ENCODE results near the gene LARP1.

Gene LARP1

DNA sequence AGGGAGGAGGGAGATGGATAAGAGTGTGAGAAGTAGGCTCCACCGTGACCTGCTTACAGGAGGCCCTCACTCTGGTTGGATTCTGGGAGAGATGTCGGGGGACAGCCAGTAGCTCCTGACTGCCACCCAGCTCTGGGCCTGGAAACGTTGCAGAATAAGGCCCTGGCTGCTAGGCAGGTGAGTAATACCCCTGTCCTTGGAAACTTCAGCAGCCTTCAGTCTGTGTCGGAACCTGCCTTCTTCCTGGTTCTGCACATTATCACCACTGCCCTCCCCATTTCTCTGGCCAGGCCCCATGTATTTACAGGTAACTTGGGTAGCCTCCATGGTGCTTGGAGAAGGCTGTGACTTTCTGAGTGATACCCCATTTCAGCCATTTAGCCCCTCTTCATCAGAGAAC lies 68.4 kb downstream of the LARP1 start:
- intact Hi-C loops (cut with DNase I; ENCODE audit: low total_unique reads): no loop called here
- no peaks in the 10 kb centered on the region for H3K4me1 ChIP-seq
- H3K4me3 ChIP-seq: no peak overlapping the region
- DNase-seq: no peak
- no peaks in the 10 kb centered on the region for H3K9me3 ChIP-seq
- peaks cover 55 to 91% (median 69%) of the 10 kb centered on the region in 3 donors for H3K36me3 ChIP-seq
- no peaks in the 10 kb centered on the region for H3K27me3 ChIP-seq
- no peak overlapping the region for H3K27ac ChIP-seq
- no peak for TF ChIP-seq CTCF (IDR thresholded peaks at IDR 0.05)

DNA sequence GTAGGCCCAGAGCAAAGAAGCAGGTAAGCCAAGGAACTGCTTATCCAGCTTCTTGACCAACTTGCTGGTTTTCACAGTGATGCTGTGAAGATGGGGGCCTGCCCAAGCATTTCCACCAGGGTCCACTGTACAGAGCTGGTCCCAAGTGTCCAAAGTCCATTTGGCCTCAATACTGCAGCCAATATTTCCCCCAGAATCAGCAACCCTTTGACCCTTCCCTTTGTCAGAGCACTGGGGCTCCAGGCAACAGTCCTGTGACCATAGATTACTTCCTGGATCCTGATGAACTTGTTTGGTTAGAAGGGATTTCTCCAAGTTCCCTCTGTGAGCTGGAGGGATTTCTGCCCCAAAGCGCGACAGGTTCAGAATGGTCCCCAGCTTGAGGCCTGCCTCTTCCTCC lies 68.9 kb downstream of the LARP1 start:
- Histone ChIP-seq H3K4me3 (no peak overlapping the region), H3K27me3 (no peaks in the 10 kb centered on the region), H3K9me3 (no peaks in the 10 kb centered on the region), H3K4me1 (no peaks in the 10 kb centered on the region), H3K36me3 (peaks cover 59 to 91% (median 73%) of the 10 kb centered on the region in 3 donors), H3K27ac (no peak overlapping the region)
- DNase-seq: no peak
- no peak for TF ChIP-seq CTCF (IDR thresholded peaks at IDR 0.05)
- intact Hi-C loops (cut with DNase I; ENCODE audit: low total_unique reads): no loop called here

- no peaks in the 10 kb centered on the region for H3K9me3 ChIP-seq
- no peak overlapping the region for H3K27ac ChIP-seq
- intact Hi-C loops (cut with DNase I; ENCODE audit: low total_unique reads): no loop called here
- no peak overlapping the region for H3K4me3 ChIP-seq
- H3K4me1 ChIP-seq: no peaks in the 10 kb centered on the region
- no peaks in the 10 kb centered on the region for H3K27me3 ChIP-seq
- DNase-seq: no peak
- TF ChIP-seq CTCF (IDR thresholded peaks at IDR 0.05): no peak
- H3K36me3 ChIP-seq: peaks cover 45 to 69% (median 48%) of the 10 kb centered on the region in 3 donors
Measured at GRCh38 chr5:154829181-154829588, 74.0 kb downstream of the LARP1 start.

DNA sequence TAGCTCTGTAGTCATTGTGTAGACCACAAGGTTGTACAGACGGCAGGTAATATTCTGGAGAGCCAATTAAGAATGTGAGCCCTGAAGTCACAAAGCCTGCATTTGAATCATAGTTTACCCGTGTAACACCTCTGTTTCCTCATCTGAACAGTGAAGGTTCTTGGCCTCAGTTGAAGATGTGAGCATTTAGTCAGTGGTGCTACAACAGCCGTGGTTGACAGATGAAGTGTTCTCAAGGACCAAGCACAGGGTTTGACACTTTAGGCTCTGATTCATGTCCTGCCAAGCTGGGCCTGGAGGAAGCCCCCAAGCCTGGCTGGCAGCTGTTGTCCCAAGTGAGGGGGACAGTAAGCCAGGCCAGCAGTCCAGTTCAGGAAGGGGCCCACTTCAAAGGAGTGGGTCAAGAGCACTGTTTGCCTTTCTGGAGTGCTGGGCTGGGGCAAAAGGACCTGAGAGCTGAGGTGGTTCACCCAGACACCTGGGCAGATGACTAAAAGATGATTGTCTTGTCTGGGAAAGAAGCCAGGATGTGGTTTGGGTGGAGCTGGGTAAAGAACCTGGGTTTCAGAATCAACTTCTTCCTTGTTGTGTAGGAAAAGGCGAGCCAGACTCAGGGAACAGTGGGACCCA lies 74.5 kb downstream of the LARP1 start:
- Histone ChIP-seq H3K27ac (no peak overlapping the region), H3K36me3 (peaks cover 40 to 64% (median 43%) of the 10 kb centered on the region in 3 donors)

GRCh38 chr5:154830219-154830595 lies 75.0 kb downstream of the LARP1 start:
- H3K36me3 ChIP-seq: peaks cover 38 to 61% (median 43%) of the 10 kb centered on the region in 3 donors
- peaks cover 0 to 10% (median 8%) of the 10 kb centered on the region in 4 donors for H3K4me1 ChIP-seq
- H3K27me3 ChIP-seq: no peaks in the 10 kb centered on the region
- H3K4me3 ChIP-seq: no peak overlapping the region
- intact Hi-C loops (cut with DNase I; ENCODE audit: low total_unique reads): no loop called here
- no peak overlapping the region for H3K27ac ChIP-seq
- no peak for DNase-seq
- TF ChIP-seq CTCF (IDR thresholded peaks at IDR 0.05): no peak
- H3K9me3 ChIP-seq: no peaks in the 10 kb centered on the region

More for the DNA sequence above, 74.5 kb downstream of the LARP1 start:
- H3K9me3 ChIP-seq: no peaks in the 10 kb centered on the region
- no peak for TF ChIP-seq CTCF (IDR thresholded peaks at IDR 0.05)
- intact Hi-C loops (cut with DNase I; ENCODE audit: low total_unique reads): no loop called here
- no peaks in the 10 kb centered on the region for H3K27me3 ChIP-seq
- no peak for DNase-seq
- peaks cover 0 to 5% (median 3%) of the 10 kb centered on the region in 4 donors for H3K4me1 ChIP-seq
- H3K4me3 ChIP-seq: no peak overlapping the region

Measured in tibial artery (tissue), 4 donors.